Kidney glomerular epithelial cell (primary cell): Measurements from ENCODE around the gene FOXP4.

ENCODE experiments used
- DNase-seq: peaks from one replicate; lab custom pipeline; 2025; lab: John Stamatoyannopoulos, UW

FOXP4 gene

DNA sequence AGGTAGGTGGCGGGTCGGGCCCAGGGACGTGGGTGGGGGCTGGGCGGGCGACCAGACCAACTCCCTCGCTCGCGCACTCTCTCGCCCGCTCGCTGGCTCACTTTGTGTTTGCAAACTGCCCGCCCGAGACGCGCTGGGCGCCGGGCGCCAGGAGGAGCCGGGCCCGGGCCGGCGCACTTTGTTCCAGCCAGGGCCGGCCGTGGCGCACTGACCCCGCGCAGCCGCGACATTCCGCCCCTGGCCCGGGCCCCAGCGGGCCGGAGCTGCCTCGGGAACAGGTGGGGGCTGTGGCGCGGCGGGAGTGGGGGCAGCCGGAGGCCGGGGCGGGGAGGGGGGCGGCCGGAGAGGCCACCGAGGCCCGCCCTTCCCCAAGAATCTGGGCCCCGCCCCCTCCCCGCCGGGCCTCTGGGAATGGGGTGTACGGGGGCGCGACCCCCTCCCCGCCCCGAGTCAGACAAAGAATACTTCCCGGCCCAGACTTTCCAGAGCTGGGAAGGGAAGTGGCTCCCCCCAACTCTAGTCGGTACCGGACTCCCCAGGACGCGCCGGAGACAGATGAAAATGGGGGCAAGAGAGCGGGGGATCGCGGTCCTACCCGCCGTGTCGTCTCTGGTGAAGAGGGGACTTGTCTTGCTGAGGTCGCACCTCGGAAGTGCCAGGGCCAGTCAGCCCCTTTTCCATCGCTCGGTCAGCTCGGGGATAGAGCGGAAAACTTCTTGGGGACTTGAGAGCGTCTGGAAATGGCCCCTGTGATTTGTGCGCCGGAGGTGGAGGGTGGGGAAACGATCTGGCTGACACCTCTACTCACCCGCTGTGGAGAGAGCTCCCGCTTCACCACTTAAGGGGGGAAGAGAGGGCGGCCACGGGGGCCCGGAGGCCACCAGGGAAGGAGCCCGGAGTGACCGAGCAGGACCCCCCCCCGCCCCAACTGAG lies 951 bp downstream of the FOXP4 start:
- DNase-seq: no peak

DNA sequence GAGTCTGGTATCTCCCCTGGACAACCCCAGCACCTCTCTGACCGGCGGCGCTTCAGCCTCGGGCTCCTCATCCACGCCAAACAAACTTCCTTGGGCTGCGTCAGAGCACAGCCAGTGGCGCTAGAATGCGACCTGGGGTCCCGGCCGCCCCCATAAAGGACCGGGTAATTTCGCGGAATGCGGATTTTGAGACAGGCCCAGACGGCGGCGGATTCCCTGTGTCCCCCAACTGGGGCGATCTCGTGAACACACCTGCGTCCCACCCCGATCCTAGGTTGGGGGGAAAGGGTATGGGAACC lies 1.6 kb downstream of the FOXP4 start:
- DNase-seq: no peak

DNA sequence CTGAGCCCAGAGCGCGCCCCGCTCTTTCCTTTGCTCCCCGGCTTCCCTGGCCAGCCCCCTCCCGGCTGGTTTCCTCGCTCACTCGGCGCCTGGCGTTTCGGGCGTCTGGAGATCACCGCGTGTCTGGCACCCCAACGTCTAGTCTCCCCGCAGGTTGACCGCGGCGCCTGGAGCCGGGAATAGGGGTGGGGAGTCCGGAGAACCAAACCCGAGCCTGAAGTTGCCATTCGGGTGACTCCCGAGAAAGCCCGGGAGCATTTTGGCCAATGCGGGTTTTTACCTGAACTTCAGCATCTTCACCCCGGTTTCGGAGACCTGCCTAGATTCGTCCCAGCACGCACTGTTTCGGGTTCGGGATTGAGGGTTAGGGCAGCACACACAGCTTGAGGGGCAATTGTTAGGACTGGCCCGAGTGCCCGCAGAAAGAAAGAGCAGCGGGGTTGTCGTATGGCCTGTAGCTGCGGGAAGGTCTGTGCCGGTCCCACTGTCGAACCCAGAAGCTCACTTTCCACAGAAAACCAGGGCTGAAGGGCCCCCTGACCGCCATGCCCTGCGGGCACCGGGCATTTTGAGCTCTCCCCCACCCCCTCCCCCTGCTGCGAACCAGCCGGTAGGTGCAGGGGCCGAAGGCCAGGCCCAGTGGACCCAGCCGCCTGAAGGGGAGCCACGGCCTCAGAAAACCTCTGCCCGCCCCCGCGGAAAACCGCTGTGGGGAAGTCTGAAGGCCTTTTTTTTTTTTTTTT lies 2.1 kb downstream of the FOXP4 start:
- no peak for DNase-seq

DNA sequence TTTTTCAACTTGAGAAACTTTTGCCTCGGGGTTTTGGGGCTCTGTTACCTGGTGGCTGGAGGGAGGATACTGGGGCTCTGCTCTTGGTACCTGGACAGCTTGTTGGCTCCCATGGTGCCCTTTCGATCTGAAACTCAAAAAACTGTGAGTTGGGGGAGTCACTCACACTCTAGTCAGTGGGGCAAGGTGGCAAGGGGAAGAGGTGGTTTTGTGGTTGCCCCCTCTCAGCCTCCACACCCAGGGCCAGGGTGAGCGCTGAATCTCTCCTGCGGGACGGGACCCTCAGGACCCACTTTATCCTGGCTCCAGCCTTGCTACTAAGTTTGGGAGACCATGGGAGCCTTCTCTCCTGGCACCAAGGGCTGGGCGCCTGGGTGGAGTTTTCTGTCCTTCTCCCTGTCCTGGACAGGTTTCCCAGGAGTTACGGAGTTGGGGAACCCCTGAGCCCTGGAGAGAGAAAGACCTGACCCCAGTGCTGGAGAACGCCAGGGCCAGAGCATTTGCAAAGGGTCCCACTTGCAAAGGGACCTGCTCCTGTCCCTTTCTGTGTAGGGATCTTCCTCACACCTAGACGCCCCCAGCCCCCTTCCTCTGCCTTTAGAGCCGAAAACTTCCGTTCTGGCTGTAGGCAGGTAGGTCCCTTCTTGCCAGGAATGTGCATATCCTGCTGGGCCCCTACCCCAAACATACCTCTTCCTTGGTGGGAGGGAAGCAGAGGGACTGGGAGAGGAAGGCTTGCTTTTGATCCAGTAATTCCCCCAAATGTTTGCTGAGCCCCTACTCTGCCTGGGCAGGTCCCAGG lies 2.9 kb downstream of the FOXP4 start:
- no peak for DNase-seq

DNA sequence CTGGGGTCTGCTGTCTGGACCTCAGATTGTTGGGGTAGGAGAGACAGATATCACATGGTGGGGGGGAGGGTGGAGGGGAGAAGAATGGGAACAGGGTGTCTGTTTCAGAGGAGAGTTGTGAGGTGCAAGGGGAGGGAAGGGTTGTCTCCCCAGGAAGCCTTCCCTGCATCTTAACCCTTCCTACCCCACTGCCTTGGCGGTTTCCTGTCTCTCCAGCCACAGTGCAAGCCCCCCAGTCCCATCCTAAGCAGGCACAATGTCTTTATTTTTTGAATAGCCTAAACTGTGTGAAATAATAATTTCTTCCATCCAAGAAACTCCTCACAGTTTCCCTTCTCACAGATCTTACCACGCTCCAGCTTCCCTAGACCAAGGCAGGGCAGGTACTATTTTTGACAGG lies 3.5 kb downstream of the FOXP4 start:
- no peak for DNase-seq

DNA sequence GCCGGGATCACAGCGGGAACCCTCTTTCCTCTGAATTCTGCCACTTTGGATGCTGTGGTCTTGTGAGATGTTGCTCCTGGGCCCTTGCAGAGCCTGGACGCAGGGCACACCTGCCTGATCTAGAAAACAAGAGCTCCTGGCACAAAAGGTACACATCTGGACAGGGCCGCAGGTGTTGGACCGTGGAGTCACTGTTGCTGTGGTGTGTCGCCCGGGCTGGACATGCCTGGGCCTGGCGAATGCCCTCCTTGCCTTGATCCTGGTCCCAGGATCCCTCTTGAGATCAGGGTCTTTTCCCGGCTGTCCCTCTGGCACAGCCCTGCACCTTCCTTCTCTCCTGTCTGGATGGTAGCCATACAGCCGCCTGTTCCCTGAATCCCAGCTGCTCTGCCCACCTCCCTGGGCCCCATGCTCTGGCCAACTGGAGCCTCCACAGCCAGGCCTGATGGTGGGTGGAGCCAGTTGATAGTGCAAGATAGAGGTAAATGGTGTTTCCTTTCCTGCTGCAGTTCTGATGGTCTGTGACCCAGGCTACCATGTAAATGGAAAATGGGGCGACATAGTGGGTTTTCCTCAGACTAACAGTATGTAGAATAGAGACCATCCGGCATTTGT lies 5.0 kb downstream of the FOXP4 start:
- DNase-seq: no peak

DNA sequence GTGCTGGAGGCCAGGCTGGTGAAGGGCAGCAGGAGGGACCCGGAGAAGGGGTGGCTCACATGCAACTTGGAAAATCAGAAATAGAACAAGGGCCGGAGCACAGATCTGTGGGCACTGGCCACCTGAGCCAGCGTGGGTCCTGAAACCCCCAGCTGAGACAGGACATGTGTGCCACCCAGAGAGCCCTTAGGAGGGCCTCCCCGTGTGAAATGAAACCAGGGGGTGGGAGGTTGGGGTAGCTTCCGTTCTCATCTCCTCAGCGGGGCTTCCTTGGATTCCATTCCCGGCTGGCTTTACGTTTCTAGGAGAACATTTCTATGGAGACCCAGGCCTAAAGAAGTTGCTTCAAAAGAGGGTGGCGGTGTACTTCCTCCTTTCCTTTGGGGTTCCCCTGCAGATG lies 5.7 kb downstream of the FOXP4 start:
- DNase-seq: no peak

DNA sequence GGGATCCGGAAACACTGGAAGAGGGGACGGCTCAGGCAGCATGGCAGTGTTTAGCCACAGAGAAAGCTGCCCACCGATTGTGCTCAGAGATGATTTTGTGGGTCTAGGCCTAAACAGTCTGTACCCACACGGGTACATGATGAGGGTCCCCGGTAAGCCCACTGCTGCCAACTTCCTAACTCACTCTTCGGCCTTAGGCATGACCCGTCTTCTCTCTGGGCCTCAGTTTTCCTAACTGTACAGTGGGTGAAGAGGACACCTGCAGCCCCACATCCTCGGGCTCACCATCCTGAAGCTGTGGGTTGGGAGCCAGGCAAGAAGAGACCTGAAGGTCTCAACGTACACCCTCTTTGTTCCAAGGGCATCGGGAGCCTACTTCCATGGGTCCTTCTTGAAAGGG lies 6.5 kb downstream of the FOXP4 start:
- DNase-seq: no peak

DNA sequence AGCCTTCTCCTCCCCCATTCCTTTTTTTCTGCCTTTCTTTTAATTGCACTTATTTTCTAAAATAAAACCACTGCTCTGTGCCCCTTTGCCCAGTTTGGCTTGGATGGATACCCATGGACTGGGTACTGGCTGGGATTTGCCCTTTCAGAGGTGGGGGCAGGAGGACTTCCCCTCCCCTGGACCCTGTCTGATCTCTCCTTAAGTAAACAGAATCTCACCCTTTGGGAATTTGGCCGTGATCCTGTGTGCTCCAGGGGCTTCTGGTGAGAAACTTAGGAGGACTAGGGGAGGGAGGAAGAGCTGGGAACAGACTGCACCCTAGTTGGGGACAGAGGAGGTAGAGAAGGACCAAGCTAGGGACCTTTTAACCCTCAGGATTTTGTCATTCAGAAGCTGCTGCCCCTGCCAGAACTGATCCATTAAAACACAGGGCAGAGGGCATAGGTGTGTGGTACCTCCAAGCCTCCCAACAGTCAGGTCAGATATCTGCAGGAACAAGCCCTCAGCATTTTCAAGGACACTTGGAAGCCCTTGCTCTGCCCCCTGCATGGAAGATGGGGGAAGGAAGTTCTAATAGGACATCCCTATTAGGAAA lies 7.3 kb downstream of the FOXP4 start:
- DNase-seq: no peak

DNA sequence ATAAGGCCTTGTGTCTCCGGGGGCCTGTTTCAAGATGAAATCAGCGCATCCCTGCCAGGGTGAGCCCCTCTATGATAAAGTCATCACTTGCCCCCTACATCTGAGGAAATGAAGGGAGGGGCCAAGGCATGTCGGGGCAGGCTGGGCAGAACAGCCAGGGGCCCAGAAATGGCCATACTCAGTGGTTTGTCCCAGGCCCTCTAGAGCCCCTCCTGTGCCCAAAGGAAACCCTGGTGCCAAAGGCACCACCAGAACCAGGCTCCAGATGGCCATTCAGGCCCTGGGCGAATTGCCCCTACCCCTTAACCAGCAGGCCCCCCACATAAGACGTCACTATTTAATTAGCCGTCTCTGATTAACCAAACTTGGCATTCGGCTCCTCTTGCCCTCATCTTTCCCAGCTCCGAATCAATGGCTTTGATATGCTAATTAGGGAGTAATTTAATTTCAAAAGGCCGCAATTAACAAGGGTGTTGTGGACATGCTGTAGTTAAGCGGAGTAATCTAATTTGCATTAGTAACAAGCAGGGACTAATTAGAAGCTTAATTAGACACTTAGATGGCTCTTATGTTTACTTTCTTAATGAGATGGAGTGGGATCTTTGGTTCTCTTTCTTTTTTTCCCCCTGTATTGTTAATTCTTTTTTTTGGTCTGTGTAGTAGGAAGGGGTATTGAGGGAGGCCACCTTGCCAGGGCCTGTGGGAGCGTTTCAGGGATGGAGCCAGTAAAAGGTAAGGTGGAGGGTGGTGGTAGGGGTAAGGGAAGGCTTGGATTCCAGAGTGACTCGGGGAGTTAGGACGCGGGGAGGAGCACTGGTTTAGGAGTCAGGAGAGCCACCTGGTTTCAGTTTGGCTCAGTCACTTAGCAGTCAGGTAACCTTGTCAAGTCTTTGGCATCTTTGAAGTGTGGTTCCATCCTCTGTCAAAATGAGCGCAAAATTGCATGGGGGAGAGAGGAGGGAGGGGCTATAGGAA lies 9.4 kb downstream of the FOXP4 start:
- no peak for DNase-seq

DNA sequence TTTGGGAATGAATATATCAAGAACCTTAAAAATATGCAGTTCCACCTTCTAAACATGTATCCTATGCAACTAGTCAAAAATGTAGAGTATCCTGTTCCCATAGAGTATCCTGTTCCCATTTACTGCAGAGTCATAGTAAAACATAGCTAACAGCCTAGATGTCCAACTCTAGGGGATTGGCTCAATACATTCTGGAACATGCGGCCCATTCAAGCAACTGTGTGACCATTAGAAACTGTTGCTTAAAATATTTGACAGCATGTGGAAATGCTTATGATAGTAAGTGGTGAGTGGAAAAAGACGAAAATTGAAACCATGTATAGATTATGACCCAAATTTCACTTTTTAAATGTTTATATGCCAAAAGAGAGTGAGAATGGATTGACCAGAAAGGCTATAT lies 11.2 kb downstream of the FOXP4 start:
- no peak for DNase-seq

DNA sequence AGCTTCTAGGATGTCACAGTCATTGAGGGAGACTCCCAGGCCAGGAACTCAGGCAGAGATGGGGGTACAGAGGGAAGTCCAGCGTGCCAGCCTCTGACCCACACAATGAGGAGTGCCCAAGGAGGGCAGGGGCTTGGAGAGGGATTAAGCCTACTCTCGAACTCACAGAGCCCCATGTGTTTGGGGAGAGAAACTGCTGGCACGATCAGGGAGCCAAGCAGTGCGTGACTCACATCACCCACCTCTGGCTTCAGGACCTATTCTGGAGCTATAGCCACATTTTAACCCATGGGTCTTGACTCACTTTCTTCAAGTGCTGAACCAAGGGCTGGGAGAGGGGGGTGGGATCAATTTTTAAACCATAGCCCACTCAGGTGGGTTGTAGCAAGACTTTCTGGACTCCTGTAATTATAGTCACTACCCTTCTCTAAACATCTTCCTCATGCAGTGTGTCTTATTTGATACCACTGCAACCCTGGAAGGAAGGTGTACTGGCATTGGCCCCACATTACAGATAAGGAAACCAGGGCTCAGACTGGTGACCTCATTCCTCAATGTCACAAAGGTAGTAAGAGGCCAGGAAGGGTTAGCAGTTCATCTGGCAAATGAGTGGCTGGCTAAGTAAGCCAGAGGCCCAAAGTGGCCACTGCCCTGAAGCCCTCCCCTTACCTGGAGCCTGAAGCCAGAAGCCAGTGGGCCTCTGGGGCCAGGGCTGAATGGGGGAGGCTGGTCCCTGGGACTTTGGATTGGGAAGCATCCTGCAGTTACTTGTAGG lies 12.0 kb downstream of the FOXP4 start:
- DNase-seq: no peak

DNA sequence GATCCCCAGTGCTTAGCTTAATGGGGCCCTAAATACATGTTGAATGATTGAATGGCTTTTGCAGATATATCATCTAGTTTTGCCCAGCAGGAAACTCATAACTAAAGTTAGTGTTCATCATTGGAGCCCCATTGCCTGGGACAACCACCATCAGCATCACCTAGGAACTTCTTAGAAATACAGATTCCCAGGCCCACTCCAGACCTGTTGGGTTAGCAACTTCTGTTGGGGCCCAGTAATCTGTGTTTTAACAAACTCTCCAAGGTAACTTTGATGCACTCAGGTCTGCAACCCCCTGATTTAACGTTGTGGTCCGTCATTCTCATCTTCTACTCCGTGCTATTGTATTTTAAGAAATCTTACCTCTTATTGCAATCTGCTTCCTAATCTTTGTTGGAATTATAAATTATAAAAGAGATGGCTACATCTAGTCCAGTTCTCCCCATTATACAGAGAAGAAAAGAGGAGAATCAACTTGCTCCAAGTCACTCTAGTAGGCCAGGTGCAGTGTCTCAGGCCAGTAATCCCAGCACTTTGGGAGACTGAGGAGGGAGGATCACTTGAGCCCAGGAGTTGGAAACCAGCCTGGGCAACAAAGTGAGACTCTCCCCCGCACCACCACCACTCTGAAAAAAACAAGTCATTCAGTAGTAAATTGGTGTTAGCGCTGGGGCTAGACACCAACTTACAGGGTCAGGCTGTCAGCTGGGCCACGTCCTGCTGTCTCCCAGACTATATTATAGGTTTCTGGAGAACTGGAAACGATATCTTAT lies 13.7 kb downstream of the FOXP4 start:
- DNase-seq: no peak

DNA sequence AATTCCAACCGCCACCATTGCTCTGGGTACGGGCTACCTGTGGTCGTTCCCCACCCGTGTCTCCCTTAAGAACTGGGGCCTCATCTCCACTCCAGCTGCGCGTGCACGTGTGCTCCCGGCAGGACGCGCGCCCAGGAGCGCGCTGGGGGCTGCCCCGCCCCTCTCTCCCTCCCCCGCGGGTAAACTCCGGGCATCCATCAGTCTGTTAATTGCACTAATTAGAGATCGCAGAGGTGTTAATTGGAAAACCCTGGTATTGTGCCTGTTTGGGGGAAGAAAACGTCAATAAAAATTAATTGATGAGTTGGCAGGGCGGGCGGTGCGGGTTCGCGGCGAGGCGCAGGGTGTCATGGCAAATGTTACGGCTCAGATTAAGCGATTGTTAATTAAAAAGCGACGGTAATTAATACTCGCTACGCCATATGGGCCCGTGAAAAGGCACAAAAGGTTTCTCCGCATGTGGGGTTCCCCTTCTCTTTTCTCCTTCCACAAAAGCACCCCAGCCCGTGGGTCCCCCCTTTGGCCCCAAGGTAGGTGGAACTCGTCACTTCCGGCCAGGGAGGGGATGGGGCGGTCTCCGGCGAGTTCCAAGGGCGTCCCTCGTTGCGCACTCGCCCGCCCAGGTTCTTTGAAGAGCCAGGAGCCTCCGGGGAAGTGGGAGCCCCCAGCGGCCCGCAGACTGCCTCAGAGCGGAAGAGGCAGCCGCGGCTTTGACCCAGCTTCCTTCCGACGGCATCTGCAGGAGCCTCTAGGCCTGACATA lies 14.4 kb downstream of the FOXP4 start:
- DNase-seq: no peak

DNA sequence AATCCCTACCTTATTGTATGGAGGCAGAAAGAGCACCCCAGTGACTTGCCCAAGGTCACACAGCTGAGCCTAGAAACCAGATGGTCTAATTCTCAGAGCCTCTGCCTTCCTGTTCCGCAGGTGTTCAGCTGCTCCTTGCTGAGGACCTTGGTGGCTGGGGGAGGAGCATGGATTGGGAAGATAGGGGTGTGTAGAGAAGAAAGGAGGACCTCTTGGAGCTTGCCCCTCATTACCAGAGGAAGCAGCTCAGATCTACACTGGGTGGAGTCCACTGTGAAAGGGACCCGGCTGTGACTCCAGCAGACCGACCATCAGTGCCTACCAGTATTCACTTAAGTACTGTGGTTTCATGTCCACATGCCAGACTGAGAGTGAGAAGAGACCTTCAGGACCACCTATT lies 15.2 kb downstream of the FOXP4 start:
- no peak for DNase-seq

DNA sequence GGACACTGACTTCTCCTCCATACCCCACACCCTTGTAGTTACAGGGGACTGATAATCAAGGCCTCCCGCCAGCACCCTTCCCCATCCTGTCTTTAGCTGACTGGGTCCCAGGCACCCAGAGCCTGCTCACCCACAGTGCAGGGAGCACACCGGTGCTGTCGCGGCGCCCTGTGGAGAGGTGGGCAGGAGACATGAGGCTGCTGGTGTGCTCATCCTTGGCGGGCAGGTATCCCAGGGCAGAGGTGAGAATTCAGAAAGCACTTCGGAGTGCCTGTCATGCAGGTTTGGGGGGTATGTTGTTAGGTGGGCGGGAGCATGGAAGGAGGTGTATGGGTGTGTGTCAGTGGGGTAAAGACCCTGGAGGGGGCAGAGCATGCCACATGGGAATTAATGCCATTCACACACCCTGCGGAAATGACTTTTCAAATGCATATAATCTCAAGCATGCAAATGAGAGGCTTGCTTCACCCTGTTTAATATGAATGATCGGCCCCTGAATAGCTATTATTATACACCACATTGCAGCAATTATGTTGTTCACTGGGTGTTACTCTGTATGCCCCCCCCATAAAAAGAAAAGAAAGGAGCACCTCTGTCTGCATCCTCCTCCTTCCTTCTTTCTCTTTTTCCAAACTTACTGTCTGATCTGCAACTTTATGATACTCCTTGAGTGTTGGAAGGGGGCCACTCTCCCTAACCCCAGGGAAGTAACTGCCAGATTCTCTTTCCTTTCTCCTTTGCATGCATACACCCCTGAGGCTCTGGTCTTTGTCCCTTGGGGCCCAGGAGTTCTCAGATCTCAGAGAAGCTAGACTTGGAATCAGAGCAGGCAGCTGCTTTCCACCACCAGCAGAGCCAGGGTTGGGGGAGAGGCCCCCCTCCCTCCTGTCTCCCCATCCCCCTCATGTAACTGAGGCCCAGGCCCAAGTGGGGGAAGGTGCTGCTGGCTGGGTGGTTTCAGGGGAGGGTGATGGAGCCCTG lies 16.0 kb downstream of the FOXP4 start:
- DNase-seq: no peak
